Activated CD4-positive, alpha-beta T cell treated with anti-CD3 and anti-CD28 coated beads for 4 hours (primary cell): ENCODE data around the gene EFCAB6.

ENCODE experiments used
- DNase-seq, 2 donors: peaks; one replicate each; pipeline ENCODE4 v3.0.0-alpha.2; 2020

The EFCAB6 gene

GRCh38 chr22:43569111-43569510 is 243.0 kb downstream of the EFCAB6 start:
- no peak for DNase-seq

- DNase-seq = no peak
Observed at GRCh38 chr22:43567691-43568324, 244.3 kb downstream of the EFCAB6 start.

GRCh38 chr22:43566561-43567332 is 245.4 kb downstream of the EFCAB6 start:
- DNase-seq = no peak

DNA sequence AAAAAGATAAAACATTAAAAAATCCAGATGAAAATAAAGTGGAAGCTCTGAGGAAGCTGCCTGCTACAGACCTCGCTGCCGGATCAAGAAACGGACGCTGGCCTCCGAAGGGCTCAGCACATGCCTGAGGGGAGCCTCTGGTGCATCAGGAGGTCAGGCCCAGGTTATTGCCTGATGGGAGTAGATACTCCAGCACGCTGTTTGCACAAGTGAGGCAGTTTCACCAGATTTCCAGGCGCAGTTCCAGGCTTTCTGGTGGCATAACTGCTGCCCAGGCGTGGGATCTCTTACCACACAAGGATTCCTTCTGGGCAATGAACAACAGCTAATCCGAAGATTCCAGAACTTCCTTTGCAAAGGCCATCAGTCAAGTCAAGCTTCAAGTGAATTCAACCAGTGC is 246.1 kb downstream of the EFCAB6 start:
- DNase-seq = no peak

- DNase-seq = no peak
Observed at GRCh38 chr22:43564859-43565258, 247.2 kb downstream of the EFCAB6 start.

GRCh38 chr22:43563571-43563970 is 248.5 kb downstream of the EFCAB6 start:
- no peak for DNase-seq

DNA sequence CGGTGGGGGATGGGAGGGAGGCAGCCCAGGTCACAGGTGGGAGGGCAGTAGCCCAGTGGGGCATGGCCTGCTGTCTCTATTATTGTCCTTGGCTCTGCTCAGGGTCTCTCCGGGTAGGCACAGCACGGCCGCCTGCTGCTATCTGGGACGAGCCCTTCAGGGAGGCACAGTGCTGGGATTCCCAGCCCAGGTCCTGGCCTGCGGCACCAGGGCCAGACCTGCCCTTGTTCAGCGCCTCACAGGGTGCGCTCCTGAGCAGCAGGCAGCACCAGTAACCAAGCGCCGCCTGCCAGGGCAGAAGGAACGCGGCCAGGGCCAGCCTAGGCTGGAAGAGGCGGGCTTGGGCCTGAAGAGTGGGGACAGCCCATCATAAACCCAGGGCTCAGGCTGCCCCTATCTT is 249.3 kb downstream of the EFCAB6 start:
- no peak for DNase-seq

DNA sequence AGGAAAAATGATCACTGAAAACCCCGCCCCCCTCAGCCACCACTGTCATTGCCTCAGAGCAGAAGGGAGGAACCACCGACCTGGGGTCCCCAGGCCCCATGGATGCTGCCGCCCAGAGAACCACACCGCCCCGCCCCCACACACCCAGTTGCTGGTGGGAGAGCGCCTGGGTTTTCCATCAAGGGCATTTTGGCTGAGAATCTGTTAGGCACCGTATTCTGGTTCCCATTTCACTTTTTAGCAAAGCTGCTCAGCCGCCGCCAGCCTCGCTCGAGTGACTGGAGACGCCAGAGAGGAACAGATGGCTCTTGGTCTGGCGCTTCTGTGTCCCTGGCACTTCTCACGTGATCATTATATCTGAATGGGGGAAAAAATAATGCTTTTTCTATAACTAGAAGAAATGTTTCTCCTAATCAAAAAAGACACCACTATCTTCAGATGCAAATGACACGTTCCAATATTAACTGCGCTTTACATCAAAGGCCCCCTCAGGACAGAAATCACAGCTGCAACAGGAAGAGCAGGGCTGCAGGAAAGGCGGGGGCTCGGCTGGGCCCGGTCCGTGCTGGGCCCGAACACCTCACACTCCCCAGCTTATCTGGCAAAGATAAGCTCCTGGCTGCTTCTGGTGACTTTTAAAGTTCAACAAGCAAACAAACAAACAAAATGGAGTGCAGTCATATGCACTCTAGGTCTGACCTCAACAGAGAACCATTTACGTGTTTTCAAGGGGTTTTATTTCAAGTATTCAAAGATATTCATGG is 250.5 kb downstream of the EFCAB6 start:
- DNase-seq = no peak

DNA sequence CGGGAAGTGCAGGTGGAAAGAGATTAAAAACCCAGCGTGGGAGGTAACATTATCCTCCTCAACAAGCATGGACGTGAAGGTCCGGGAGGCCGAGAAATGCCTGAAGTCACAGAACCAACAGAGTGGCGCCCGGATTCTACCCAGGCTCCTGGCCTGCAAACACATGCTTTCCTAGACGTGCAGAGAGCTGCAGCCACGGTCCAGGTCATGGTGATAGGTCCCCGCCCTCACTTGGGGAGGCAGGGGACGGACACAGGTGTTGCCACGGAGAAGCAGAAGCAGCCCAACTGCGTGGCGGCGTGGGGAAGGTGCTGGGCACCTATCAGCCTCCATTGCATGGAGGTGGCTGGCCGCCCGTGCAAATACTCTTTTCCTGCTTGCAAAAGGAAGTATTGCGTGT is 251.5 kb downstream of the EFCAB6 start:
- no peak for DNase-seq

DNA sequence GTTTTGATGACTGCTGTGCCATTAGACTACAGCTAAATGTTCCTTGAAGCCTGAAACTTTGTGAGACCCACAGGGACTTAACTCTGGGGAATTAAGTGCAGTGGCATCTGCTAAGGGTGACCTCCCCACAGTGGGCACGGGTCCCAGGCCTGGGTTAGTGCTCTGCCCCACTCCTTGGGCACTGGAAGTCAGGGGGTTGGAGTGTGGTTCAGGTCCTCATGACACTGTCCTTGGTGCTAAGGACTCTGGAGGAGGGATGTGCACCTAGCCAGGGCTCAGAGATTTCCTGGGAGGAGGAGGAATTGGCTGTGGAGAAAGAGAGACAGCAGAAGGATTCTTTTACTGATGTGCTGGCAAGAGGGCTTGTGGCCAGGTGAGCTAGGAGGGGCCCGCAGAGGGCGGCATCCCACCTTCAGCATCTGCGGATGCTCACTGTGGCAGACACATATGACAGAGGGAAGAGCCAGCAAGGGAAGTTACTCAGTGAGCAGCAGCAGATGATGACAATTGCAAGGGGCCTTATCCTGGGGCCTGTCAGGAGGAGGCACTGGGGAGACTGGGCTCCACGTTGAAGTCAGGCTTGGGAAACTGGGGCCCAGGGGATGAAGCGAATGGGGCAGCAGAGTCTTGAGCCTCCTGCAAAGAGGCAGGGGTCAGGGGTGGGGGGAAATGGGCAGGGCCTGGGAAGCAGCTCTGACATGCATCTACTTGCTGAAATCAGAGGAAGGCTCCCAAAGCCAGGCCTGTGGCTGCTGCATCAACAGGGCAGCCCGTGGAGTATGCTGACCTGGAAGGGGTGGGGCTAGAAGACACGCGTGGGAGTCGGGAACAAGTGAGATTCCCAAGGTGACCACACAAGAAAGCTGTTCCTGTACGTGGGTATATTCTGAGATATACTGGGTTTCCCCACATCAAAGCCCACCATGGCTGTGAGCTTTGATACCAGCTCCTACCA is 256.3 kb downstream of the EFCAB6 start:
- DNase-seq = no peak

GRCh38 chr22:43554694-43555365 is 257.3 kb downstream of the EFCAB6 start:
- no peak for DNase-seq

DNA sequence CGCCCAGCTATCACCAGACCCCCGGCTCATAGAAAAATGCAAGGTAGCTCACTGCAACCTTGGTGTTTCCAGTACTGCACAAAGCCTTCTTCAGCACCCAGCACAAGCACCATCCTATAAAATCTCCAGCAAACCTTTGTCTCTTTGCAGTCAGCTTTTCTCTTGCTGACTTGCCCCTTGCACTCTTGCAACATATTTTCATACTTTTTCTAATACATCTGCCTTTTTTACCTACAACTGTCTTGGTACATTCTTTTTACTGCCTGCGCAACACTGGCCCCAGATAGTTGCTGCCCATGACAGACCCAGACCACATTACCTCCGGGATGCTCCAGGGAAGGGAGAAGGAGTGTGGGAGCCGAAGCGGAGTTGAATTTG is 257.9 kb downstream of the EFCAB6 start:
- no peak for DNase-seq

GRCh38 chr22:43553451-43554258 is 258.4 kb downstream of the EFCAB6 start:
- no peak for DNase-seq

DNA sequence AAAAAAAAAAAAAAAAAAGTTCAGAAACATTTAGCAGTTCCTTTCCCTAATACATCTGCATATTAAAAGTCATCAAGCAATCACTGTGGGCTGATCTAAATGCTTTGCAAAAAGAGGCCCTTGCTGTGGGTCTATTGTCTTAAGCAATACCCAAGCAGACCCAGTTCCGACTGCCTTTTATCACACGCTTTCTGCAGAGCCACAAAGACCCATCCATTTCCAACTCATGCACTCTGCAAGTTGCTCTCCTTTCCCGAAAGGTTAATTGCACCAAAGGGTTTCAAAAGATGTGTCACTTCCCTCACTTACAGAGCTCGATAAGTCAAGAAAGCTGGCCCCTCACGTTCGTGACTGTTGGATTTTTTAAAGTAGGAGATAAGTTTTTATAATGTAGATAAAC is 261.4 kb downstream of the EFCAB6 start:
- no peak for DNase-seq

- no peak for DNase-seq
Observed at GRCh38 chr22:43550024-43550620, 262.0 kb downstream of the EFCAB6 start.

DNA sequence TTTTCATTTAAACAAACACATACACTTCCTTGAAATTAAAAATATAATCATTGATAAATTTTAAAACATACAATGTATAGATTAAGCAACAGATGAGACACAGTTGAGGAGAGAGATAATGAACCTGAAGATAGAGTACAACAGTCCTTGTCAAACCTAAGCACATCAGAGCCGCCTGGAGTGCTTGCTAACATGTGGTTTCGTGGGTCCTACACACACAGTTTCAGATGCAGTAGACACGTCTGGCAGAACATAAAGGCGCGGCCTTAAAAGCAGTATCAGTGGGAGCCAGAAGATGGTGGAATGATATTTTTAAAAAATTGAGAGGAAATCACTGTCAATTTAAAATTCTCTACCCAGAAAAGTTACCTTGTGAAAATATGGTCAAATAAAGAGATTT is 265.9 kb downstream of the EFCAB6 start:
- no peak for DNase-seq

DNA sequence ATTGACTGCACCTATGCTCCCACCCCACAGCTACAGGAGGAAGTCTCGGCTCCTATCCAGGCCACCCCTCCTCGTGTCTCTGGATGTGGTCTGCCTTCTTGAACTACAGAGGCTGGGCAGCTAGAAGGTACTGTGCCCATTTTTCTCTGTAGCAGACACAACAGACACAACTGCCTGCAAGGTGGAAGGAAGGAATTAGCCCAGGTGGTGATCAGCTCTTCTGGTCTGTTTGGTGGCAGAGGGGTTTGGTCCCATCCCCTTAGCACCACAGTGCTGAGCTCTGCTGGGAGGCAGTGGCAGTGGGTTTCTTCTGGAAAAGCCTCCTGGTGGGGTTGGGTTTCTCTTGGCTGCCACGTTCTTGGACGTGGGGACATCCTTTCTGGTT is 267.8 kb downstream of the EFCAB6 start:
- DNase-seq = no peak

GRCh38 chr22:43543522-43544288 is 268.4 kb downstream of the EFCAB6 start:
- DNase-seq = no peak

GRCh38 chr22:43542681-43543521 is 269.2 kb downstream of the EFCAB6 start:
- no peak for DNase-seq
